Adrenal gland (tissue), 12 donors: Measurements from ENCODE around the gene SH3RF1. TPM values are rescaled to one million over a fixed set of nuclear protein-coding genes. Genes with fewer than 3 reads are reported as not detected.

Experiments used
- DNase-seq, 7 donors: peaks; one replicate each; pipeline ENCODE4 v3.0.0-alpha.2; 2019 to 2020
- H3K27ac ChIP-seq, 5 donors: fragments of 200-600 bp; sonication (generic) in 4 of 5; 1 replicate in 3 of 5; 2 replicates in 2 of 5; pipeline versions ENCODE4 v1.5.1 to v1.8.0; 2016 to 2020; ENCODE audit warnings: mild to moderate bottlenecking in 1 of 5
- H3K27me3 ChIP-seq: fragments of 200-600 bp; 2 replicates; pipeline ENCODE4 v1.8.0; 2021
- H3K36me3 ChIP-seq, 2 donors: fragments of 200-600 bp; replicated peaks in 1 of 2; 1 replicate in 1 of 2; 2 replicates in 1 of 2; pipeline versions ENCODE4 v1.5.1 to v1.8.0; 2018 to 2022
- H3K4me1 ChIP-seq, 2 donors: fragments of 200-600 bp; replicated peaks in 1 of 2; 1 replicate in 1 of 2; 2 replicates in 1 of 2; pipeline versions ENCODE4 v1.5.1 to v1.8.0; 2018 to 2021
- H3K4me3 ChIP-seq, 4 donors: fragments of 200-600 bp; sonication (generic) in 3 of 4; one replicate each; pipeline ENCODE4 v1.5.1; 2016 to 2018
- H3K9me3 ChIP-seq, 3 donors: fragments of 200-600 bp; sonication (generic) in 1 of 3; replicated peaks in 1 of 3; 1 replicate in 2 of 3; 2 replicates in 1 of 3; pipeline versions ENCODE4 v1.5.1 to v1.8.0; 2016 to 2021
- CTCF ChIP-seq, 6 experiments: fragments of 450-650 bp in 4 of 6; fragments of 200-600 bp in 2 of 6; sonication (generic) in 1 of 6; IDR thresholded peaks; 1 replicate in 5 of 6; 2 replicates in 1 of 6; pipeline versions ENCODE4 v1.5.1 to v1.8.0; 2016 to 2021; ENCODE audit warnings: antibody characterized with exemption in 6 of 6, mild to moderate bottlenecking in 2 of 6, moderate library complexity in 1 of 6
- POLR2A ChIP-seq, 2 donors: fragments of 450-650 bp; IDR thresholded peaks; one replicate each; pipeline ENCODE4 v1.6.1; 2017; ENCODE audit warnings: antibody characterized with exemption in 2 of 2, mild to moderate bottlenecking in 2 of 2, moderate library complexity in 1 of 2
- WGBS, 4 donors: extraction: QIAGEN DNeasy Blood & Tissue Kit in 2 of 4; methylation state at CpG; one replicate each; pipeline versions ENCODE4 v1.1.5 to v1.1.7; 2013 to 2017; 5-methylcytosine and 5-hydroxymethylcytosine counted together
- intact Hi-C, 2 donors: fragments of 100-400 bp; cut with DNase I; formaldehyde crosslinking; loops; one replicate each; pipeline versions ENCODE4 v1.14.1 to v1.15.0; 2022 to 2023
- polyA plus RNA-seq, 3 donors: library from polyadenylated mRNA; stranded (reverse); fragments of 200-250 nt in 2 of 3; fragments of 350-450 nt in 1 of 3; fragmentation: Illumina TruSeq in 1 of 3; extraction: RNeasy Lipid Tissue Mini Kit (QIAGEN cat#74804) in 1 of 3; gene quantifications; one replicate each; pipeline ENCODE4 v1.2.3, GENCODE V29; 2013 to 2014
- total RNA-seq, 9 donors: library from RNA; depleted of rRNA in 4 of 9; stranded (reverse); fragments of >200 nt in 4 of 9; fragments of 120-200 nt in 1 of 9; fragmentation: NEBNext Ultra II Directional in 1 of 9; extraction: Animal tissue kit (Norgen Biotek cat#: 25700) in 1 of 9; gene quantifications; one replicate each; pipeline versions ENCODE4 v1.1.0 to v1.2.4, GENCODE V29; 2013 to 2023
- donor health status: healthy with polysubstance abuse.
- donor health status: Bipolar disorder and iron deficiency.
- donor health status: DM: yes; HTN: yes; CAD: no.
- donor health status: DM: no; HTN: no; CAD: no.
- donor health status: DM: no; HTN: no; CAD: no.
- donor health status: DM: yes; HTN: yes; CAD: no.

SH3RF1 gene
- total and polyA plus RNA-seq, 12 donors, result 1.8 to 19.3 (median 8.6) TPM

DNA sequence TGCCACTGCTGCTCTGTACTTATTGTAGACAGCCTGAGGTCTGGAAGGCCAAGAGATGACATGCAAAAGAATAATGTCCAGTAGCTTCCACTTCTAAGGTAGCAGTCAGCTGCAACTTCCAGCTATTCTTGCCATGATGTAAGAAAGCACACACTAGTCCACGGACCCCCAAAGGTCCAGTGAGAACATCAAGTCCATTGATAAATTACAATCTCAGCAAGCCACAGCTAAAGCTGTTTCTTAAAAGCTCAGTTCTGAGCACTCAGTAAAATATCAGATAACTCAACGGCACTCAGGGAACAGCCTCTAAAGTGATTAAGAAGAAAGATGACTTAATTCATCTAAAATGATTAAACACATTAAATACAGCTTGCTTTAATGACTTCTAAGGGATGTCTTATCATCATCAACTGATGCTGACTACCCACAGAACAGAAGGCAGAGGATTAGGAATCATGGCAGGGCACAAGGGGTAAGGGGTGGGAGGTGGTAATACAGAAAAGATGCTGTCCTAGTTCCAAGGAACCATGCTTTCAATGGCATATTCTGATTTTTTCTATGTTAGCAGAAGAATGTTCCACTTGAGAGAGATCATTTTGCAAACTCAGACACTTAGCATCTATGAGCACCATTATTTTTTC lies 161.6 kb downstream of the SH3RF1 start:
- H3K36me3 ChIP-seq, result no peaks in the 10 kb centered on the region

GRCh38 chr4:169108303-169108702 lies 162.5 kb downstream of the SH3RF1 start:
- WGBS, 4 donors, result 93 to 95% (median 94%) methylated on average over 4 of the region's 4 CpGs
- Histone ChIP-seq H3K36me3 (no peaks in the 10 kb centered on the region), H3K27ac (no peak overlapping the region), H3K27me3 (no peaks in the 10 kb centered on the region), H3K4me3 (no peak overlapping the region), H3K9me3 (no peaks in the 10 kb centered on the region), H3K4me1 (no peaks in the 10 kb centered on the region)
- intact Hi-C loops, result no loop called here
- TF ChIP-seq POLR2A (IDR thresholded peaks at IDR 0.05) (no peak), CTCF (IDR thresholded peaks at IDR 0.05) (no peak)
- DNase-seq, result no peak

More for the DNA sequence above, 161.6 kb downstream of the SH3RF1 start:
- Histone ChIP-seq H3K9me3 (no peaks in the 10 kb centered on the region), H3K27ac (no peak overlapping the region), H3K4me1 (no peaks in the 10 kb centered on the region), H3K4me3 (no peak overlapping the region), H3K27me3 (no peaks in the 10 kb centered on the region)
- 87 to 98% (median 89%) methylated on average over 2 of the region's 2 CpGs for WGBS, 4 donors
- DNase-seq, result no peak
- intact Hi-C loops, result no loop called here
- no peak for TF ChIP-seq POLR2A (IDR thresholded peaks at IDR 0.05)
- no peak for TF ChIP-seq CTCF (IDR thresholded peaks at IDR 0.05)

GRCh38 chr4:169107528-169107927 lies 163.2 kb downstream of the SH3RF1 start:
- WGBS, 4 donors, result 87 to 93% (median 88%) methylated on average over 2 of the region's 2 CpGs
- intact Hi-C loops, result no loop called here

DNA sequence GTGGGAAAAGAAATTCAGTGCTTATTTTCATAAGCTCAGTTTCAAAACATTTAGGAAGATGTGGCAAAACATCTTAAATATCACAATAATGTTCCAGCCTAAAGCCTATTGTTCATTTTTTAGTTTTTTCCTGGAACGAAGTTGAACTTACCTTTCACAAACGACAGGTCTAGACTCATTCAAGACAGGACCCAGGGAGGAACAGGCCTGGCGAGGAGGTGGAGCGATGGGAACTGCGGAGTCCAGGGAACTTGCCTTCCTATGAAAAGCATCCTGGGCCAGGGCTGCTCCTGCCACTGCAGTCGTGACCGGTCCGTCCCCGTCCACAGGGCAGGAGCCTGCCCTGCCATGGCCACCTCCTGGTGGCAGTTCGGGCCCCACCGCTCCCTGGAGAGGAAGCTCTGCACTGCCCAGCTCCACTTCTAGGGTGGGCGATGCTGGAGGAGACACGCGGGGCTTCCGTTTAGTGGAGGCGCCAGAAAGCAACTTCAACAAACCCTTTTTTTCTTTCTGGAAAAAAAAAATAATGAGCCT lies 164.0 kb downstream of the SH3RF1 start:
- no peaks in the 10 kb centered on the region for H3K4me1 ChIP-seq
- WGBS, 4 donors, result 95 to 98% (median 96%) methylated on average over 12 to 16 of the region's 16 CpGs
- DNase-seq, result no peak
- no peak overlapping the region for H3K27ac ChIP-seq
- H3K27me3 ChIP-seq, result no peaks in the 10 kb centered on the region
- TF ChIP-seq POLR2A (IDR thresholded peaks at IDR 0.05) (no peak), CTCF (IDR thresholded peaks at IDR 0.05) (no peak)
- intact Hi-C loops, result no loop called here
- no peaks in the 10 kb centered on the region for H3K36me3 ChIP-seq
- no peak overlapping the region for H3K4me3 ChIP-seq
- no peaks in the 10 kb centered on the region for H3K9me3 ChIP-seq

More at GRCh38 chr4:169107528-169107927, 163.2 kb downstream of the SH3RF1 start:
- no peak for TF ChIP-seq POLR2A (IDR thresholded peaks at IDR 0.05)
- TF ChIP-seq CTCF (IDR thresholded peaks at IDR 0.05), result no peak
- Histone ChIP-seq H3K4me3 (no peak overlapping the region), H3K9me3 (no peaks in the 10 kb centered on the region), H3K4me1 (no peaks in the 10 kb centered on the region), H3K36me3 (no peaks in the 10 kb centered on the region), H3K27me3 (no peaks in the 10 kb centered on the region), H3K27ac (no peak overlapping the region)
- no peak for DNase-seq
